NB4 (cell line): ENCODE results near the gene TRPM1.

ENCODE experiments used
- DNase-seq: peaks from one replicate; pipeline ENCODE4 v3.0.0; 2010; ENCODE audit warnings: low read depth
- H3K4me3 ChIP-seq: one replicate; pipeline ENCODE4 v1.5.1; 2011; ENCODE audit warnings: mild to moderate bottlenecking, low read depth, low read length, moderate library complexity
- MYC ChIP-seq: IDR thresholded peaks from 2 replicates; pipeline ENCODE4 v1.6.1; 2011; ENCODE audit warnings: low read depth, low read length
- POLR2A ChIP-seq: IDR thresholded peaks from 2 replicates; pipeline ENCODE4 v1.6.1; 2011; ENCODE audit warnings: mild to moderate bottlenecking; ENCODE audit not compliant: insufficient read length; ENCODE audit errors: extremely low read depth
- TF ChIP-seq, protein P1 (sequence below): IDR thresholded peaks from 2 replicates; pipeline ENCODE4 v1.6.1; 2011; ENCODE audit warnings: low read depth, low read length
- TF ChIP-seq, protein P2 (sequence below): IDR thresholded peaks from one replicate; pipeline ENCODE4 v1.5.1; 2012; ENCODE audit warnings: low read depth, low read length

TRPM1 gene

DNA sequence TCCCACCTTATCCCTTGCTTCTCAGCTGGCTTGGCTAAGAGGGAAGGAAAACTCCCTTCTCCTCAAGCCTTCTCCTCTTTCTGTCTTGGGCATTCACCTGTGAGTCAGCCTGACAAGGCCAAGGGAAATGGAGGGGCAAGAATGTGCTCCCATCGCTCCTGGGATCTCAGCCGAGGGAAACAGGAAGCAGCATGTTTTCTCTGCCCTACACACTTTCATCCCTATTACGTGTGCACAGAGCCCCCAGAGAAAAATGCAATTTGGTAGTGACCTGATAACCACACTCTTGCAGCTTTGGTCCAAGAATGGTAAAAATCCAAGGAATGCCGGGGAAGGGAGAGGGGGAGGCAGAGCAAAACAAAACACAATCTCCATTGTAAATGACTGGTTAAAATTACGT lies 77.2 kb downstream of the TRPM1 start:
- TF ChIP-seq, protein P1, sequence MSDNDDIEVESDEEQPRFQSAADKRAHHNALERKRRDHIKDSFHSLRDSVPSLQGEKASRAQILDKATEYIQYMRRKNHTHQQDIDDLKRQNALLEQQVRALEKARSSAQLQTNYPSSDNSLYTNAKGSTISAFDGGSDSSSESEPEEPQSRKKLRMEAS, result no peak
- TF ChIP-seq, protein P2, sequence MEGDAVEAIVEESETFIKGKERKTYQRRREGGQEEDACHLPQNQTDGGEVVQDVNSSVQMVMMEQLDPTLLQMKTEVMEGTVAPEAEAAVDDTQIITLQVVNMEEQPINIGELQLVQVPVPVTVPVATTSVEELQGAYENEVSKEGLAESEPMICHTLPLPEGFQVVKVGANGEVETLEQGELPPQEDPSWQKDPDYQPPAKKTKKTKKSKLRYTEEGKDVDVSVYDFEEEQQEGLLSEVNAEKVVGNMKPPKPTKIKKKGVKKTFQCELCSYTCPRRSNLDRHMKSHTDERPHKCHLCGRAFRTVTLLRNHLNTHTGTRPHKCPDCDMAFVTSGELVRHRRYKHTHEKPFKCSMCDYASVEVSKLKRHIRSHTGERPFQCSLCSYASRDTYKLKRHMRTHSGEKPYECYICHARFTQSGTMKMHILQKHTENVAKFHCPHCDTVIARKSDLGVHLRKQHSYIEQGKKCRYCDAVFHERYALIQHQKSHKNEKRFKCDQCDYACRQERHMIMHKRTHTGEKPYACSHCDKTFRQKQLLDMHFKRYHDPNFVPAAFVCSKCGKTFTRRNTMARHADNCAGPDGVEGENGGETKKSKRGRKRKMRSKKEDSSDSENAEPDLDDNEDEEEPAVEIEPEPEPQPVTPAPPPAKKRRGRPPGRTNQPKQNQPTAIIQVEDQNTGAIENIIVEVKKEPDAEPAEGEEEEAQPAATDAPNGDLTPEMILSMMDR, result no peak
- TF ChIP-seq POLR2A (no peak), MYC (no peak)
- no peak overlapping the region for H3K4me3 ChIP-seq
- no peak for DNase-seq

DNA sequence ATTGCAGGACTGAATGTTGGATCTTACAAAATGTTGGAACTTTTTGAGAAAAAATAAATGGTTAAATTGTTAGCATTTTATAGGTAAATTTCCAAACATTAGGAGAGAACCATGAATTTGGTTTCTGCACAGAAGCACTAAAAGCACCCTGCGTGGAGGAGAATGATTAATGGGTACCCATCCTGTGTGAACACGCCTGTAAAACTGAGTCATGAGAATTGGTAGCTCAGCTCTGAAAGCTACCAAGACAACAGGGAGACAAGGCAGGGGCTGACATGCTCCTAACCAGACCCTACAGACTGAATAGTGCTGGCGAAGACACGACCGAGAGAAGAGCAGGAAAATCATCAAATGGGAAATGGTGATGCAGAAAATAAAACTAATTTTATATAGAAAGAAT lies 77.7 kb downstream of the TRPM1 start:
- DNase-seq, result no peak
- TF ChIP-seq MYC (no peak), POLR2A (no peak)
- TF ChIP-seq, protein P1, result no peak
- TF ChIP-seq, protein P2, result no peak

DNA sequence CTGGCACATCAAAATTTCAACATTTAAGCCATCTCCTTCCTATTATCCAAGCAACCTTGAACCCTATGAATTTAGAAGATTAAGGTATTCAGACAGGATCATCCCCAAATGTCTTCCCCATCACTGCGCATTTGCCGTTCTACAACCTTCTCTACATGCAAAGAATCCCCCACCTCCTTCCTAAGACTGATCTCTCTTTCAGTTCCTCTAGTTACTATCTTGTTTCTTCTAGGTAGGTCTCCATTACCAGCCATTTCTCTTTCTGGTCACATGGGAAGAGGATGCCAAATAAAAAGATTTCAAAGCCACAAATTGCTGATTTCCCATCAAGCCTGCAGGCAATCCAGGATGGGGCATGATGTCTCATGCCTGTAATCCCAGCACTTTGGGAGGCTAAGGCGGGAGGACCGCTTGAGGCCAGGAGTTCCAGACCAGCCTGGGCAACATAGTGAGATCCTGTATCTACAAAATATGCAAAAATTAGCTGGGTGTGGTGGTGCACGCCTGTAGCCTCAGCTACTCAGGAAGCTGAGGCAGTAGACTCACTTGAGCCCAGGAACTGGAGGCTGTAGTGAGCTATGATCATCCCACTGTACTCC lies 80.4 kb downstream of the TRPM1 start:
- DNase-seq, result no peak
- TF ChIP-seq, protein P2, result no peak
- TF ChIP-seq POLR2A (no peak), MYC (no peak)
- TF ChIP-seq, protein P1, result no peak
- H3K4me3 ChIP-seq, result no peak overlapping the region

More for the DNA sequence above, 77.7 kb downstream of the TRPM1 start:
- no peak overlapping the region for H3K4me3 ChIP-seq

DNA sequence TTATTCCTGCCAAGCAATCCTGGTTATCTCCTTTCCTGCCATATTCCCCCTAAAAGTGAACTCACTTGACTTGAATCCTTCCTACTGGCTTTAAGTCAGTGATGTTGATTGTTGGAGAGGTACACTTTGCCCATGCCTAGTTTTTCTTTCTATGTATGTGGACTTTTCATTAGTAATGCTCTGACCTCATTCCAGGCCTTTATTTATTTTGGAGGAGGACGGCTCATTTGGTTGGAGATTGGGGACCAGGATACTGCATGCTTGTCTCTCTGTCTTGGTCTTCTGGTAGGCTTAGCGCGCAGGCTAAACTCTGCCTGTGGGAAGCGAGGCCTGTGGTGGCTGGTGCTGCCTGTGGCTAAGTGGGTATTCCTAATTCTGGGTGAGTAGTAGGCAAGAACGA lies 81.0 kb downstream of the TRPM1 start:
- no peak for DNase-seq
- no peak overlapping the region for H3K4me3 ChIP-seq
- TF ChIP-seq POLR2A (no peak), MYC (no peak)
- TF ChIP-seq, protein P2, result no peak
- TF ChIP-seq, protein P1, result no peak

GRCh38 chr15:31019986-31020385 lies 81.5 kb downstream of the TRPM1 start:
- H3K4me3 ChIP-seq, result no peak overlapping the region
- TF ChIP-seq, protein P1, result no peak
- TF ChIP-seq, protein P2, result no peak
- TF ChIP-seq MYC, result no peak
- TF ChIP-seq POLR2A, result no peak
- no peak for DNase-seq
